HG03469 (cell line): Measurements from ENCODE around the gene EVI5L.

Experiments
- ATAC-seq: cut with Tn5 transposase; IDR thresholded peaks from one replicate; pipeline ENCODE4 v1.9.1; 2021; ENCODE audit warnings: mild to moderate bottlenecking, moderate library complexity, moderate number of reproducible peaks; ENCODE audit not compliant: unreplicated experiment

Gene EVI5L

GRCh38 chr19:7859831-7860713, 30.1 kb downstream of the EVI5L start:
- ATAC-seq: no peak

- no peak for ATAC-seq
These were observed 30.9 kb downstream of the EVI5L start for GRCh38 chr19:7860714-7861618.

- ATAC-seq: no peak
These were observed 31.8 kb downstream of the EVI5L start for GRCh38 chr19:7861619-7862412.

- no peak for ATAC-seq
These were observed 32.5 kb downstream of the EVI5L start for GRCh38 chr19:7862413-7862951.

- ATAC-seq: no peak
These were observed 33.3 kb downstream of the EVI5L start for GRCh38 chr19:7863157-7863970.

- no peak for ATAC-seq
These were observed 34.1 kb downstream of the EVI5L start for GRCh38 chr19:7863971-7864689.

- no peak for ATAC-seq
These were observed 34.7 kb downstream of the EVI5L start for GRCh38 chr19:7864690-7865074.

GRCh38 chr19:7865262-7865911, 35.4 kb downstream of the EVI5L start:
- no peak for ATAC-seq

GRCh38 chr19:7866399-7867091, 36.5 kb downstream of the EVI5L start:
- no peak for ATAC-seq

- no peak for ATAC-seq
These were observed 37.2 kb downstream of the EVI5L start for GRCh38 chr19:7867092-7867844.

- ATAC-seq: no peak
These were observed 38.3 kb downstream of the EVI5L start for GRCh38 chr19:7868326-7868670.

GRCh38 chr19:7868671-7869452, 38.8 kb downstream of the EVI5L start:
- no peak for ATAC-seq

- ATAC-seq: no peak
These were observed 39.5 kb downstream of the EVI5L start for GRCh38 chr19:7869453-7869909.

- ATAC-seq: no peak
These were observed 40.0 kb downstream of the EVI5L start for GRCh38 chr19:7869910-7870511.

- no peak for ATAC-seq
These were observed 40.8 kb downstream of the EVI5L start for GRCh38 chr19:7870571-7871436.
